GM12864 (cell line): ENCODE measurements around the gene UBA1.

Experiments
- DNase-seq: peaks from one replicate; pipeline ENCODE4 v3.0.0-alpha.2; 2011; ENCODE audit warnings: low read depth
- H3K4me3 ChIP-seq: 2 replicates; pipeline ENCODE4 v1.5.1; 2011; ENCODE audit warnings: mild to moderate bottlenecking, low read depth, low read length, control low read depth
- TF ChIP-seq, protein P1 (sequence below): IDR thresholded peaks from 2 replicates; pipeline ENCODE4 v1.5.1; 2011; ENCODE audit warnings: low read depth, mild to moderate bottlenecking, moderate library complexity, low read length, control low read depth, inconsistent platforms; ENCODE audit errors: missing control alignments

UBA1 gene

DNA sequence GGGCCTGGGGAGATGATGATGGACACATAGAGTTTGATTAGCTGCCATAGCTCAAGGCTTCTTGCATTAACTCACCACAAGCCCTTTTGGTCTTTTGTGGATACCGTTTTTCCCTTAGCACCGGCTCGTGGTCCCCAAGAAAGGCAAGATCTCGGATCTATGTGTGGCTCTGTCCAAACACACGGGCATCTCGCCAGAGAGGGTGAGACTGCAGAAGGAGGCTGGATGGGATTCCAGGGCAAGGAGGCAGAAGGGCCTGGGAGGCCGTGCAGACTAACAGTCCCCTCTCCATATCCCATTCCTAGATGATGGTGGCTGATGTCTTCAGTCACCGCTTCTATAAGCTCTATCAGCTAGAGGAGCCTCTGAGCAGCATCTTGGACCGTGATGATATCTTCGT lies 48.7 kb downstream of the UBA1 start:
- TF ChIP-seq, protein P1, sequence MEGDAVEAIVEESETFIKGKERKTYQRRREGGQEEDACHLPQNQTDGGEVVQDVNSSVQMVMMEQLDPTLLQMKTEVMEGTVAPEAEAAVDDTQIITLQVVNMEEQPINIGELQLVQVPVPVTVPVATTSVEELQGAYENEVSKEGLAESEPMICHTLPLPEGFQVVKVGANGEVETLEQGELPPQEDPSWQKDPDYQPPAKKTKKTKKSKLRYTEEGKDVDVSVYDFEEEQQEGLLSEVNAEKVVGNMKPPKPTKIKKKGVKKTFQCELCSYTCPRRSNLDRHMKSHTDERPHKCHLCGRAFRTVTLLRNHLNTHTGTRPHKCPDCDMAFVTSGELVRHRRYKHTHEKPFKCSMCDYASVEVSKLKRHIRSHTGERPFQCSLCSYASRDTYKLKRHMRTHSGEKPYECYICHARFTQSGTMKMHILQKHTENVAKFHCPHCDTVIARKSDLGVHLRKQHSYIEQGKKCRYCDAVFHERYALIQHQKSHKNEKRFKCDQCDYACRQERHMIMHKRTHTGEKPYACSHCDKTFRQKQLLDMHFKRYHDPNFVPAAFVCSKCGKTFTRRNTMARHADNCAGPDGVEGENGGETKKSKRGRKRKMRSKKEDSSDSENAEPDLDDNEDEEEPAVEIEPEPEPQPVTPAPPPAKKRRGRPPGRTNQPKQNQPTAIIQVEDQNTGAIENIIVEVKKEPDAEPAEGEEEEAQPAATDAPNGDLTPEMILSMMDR: no peak
- DNase-seq: no peak
- no peak overlapping the region for H3K4me3 ChIP-seq

DNA sequence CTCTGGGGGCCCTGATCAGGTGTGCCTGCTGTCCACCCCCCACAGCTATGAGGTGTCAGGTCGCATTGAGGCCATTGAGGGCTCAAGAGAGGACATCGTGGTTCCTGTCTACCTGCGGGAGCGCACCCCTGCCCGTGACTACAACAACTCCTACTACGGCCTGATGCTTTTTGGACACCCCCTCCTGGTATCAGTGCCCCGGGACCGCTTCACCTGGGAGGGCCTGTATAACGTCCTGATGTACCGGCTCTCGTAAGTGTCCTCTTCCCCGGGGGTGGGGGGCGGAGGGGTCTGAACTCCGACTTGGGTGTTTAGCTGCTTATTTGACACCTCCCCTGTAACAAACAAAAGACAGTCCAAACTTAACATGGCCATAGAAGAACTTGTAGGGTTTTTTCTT lies 49.7 kb downstream of the UBA1 start:
- no peak overlapping the region for H3K4me3 ChIP-seq
- TF ChIP-seq, protein P1: no peak
- DNase-seq: no peak

DNA sequence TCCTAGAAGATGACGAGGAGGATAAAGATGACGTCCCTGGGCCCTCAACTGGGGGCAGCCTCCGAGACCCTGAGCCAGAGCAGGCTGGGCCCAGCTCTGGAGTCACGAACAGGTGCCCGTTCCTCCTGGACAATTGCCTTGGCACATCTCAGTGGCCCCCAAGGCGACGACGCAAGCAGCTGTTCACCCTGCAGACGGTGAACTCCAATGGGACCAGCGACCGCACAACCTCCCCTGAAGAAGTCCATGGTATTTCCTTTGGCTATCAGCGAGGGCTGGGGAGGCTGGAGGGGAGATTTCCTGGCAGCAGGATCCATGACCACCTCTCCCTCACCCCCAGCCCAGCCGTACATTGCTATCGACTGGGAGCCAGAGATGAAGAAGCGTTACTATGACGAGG lies 51.0 kb downstream of the UBA1 start:
- no peak overlapping the region for H3K4me3 ChIP-seq
- TF ChIP-seq, protein P1: no peak
- no peak for DNase-seq

GRCh38 chrX:47245156-47245555 lies 51.5 kb downstream of the UBA1 start:
- H3K4me3 ChIP-seq: no peak overlapping the region
- TF ChIP-seq, protein P1: no peak
- DNase-seq: no peak

DNA sequence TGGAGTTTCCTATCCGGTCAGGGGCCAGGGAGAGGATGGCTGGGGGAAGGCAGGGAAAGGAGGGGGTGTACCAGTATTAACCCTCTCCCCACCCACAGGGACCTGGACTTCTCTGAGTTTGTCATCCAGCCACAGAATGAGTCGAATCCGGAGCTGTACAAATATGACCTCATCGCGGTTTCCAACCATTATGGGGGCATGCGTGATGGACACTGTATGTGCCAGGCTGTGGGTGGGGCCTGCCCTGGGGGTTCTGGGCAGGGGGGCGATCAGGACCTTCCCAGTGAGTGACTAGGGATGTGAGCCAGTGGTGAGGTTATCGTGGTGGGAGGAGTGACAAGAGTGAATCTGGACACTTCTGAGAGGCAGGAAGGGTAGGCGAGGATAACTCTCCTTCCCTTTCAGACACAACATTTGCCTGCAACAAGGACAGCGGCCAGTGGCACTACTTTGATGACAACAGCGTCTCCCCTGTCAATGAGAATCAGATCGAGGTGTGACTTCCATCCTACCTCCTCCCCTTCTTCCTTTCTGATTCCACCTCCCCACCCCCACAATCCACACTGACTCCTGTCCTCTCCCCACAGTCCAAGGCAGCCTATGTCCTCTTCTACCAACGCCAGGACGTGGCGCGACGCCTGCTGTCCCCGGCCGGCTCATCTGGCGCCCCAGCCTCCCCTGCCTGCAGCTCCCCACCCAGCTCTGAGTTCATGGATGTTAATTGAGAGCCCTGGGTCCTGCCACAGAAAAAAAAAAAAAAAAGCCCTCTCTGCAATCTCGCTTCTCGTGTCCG lies 53.8 kb downstream of the UBA1 start:
- TF ChIP-seq, protein P1: no peak
- H3K4me3 ChIP-seq: no peak overlapping the region
- no peak for DNase-seq

GRCh38 chrX:47247999-47248320 lies 54.3 kb downstream of the UBA1 start:
- TF ChIP-seq, protein P1: no peak
- H3K4me3 ChIP-seq: no peak overlapping the region
- DNase-seq: no peak

- TF ChIP-seq, protein P1: no peak
- no peak overlapping the region for H3K4me3 ChIP-seq
- DNase-seq: no peak
Measured at GRCh38 chrX:47248576-47248975, 54.9 kb downstream of the UBA1 start.
